DMS 273 treated with DMSO at 0.1 percent for 48 hours (cell line): ENCODE results near the gene EFCAB5.
"Not testable (repeated sequence)": the region's sequence is repeated elsewhere in the genome, so short reads cannot be mapped to it uniquely, and the experiment has no call there.

Experiments used
- DNase-seq: peaks from one replicate; lab custom pipeline; 2025; lab: John Stamatoyannopoulos, UW

Gene EFCAB5

DNA sequence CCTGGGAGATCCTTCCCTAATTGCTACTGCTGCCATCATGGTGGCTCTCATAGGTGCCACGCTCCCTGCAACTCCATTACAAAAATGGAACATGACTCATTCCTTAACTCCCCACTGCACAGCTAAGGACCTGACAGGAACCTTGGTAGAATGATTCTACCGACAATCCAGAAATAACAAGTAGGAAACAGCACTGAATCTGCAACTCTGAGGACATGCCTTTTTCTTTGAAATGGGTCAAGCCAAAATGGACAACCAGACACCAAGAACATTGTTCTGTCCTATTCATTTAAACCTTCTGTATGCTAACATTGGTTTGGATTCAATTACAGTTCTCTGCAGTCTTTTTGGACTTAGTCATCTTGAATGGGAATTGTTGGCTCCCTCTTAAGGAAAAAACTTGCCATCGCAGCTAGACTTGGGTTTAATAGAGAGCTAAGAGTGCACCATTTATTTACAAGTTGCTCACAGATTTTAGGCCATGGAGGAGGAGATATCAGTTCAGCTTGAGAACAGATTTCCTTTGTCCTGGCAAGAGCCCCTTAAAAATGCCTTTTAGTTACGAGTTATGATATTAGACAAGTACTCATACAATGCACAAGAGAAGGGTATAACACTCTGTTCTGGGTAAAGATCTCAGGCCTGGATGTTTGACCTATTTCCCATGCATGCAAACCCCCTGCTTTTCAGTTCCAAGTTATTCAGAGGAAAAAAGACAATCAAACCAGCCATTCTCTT lies 154.2 kb downstream of the EFCAB5 start:
- DNase-seq, result peak; percentile 37

DNA sequence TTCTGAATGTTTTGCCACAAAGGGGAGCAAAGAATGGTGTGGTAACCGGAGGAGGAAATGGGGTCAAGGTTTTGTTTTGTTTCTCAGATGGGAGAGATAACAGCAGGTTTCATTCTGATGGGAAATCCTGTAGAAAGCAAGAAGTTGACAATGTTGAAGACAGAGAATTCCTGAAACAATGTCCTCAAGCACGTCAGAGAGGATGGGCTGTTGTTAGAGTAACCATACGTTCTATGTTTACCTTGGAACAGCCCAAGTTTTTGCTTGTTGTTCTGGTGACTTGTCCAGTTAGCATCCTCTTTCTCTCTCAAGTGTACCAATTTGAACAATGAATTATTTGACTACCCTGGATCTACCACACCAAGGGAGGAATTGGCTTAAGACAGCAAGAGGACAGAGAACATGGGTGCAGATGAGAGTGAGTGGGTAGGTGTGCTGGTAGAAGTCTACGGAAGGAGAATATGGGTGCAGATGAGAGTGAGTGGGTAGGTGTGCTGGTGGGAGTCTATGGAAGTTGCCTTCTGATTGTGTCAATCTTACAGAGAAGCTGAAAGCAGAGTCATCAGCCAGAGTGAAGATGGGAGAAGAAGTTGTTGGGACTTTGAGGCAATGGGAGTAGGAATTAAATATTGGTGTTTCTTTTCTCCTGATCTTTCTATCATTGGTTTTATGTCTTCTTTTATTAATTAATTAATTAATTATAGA lies 160.4 kb downstream of the EFCAB5 start:
- DNase-seq, result no peak

DNA sequence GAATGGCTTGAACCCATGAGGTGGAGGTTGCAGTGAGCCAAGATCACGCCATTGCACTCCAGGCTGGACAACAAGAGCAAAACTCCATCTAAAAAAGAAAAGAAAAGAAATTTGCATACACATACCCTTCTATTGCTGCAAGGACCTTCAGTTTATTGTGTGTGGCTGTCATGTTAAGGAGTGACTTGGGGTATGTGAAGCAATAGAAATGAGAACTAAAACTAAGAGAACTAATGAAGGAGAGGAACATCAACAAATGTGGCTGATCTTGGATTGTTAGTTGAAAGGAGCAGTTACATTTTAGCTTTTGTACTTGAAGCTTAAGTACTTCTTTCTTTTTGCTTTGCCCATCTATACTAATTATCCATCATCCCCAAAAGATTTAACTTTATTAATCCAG lies 162.5 kb downstream of the EFCAB5 start:
- no peak for DNase-seq

DNA sequence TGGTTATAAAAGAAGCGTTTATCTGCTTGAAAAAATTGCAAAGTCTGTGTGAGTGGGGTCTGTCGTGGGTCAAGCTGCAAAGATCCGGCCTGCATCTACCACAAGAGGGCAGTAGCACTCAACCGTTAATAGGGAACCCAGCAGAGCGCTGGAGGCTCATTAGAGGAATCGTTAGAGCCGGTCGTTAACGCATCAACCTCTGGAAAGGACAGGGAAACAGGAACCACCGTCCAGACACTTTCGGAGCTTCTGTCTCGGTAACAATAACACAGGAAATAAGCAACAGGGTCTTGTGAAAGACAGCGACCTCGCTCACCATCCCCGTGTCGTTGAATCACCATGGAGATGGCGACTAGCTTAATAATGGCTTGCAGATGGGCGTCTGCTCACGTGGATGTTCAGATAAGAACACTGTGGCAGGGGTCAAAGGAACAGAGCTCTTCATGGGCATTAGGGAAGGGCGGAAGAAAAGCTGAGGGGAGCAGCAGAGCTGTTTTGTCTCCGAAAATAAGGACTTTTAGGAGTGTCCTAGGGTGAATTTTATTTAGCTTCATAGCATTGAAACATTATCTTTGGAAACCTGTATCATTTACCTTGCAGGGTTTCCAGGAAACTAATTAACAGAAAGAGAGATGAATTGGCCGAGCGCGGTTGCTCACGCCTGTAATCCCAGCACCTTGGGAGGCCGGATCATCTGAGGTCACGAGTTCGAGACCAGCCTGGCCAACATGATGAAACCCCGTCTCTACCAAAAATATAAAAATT lies 163.3 kb downstream of the EFCAB5 start:
- DNase-seq, result peak; percentile 49

DNA sequence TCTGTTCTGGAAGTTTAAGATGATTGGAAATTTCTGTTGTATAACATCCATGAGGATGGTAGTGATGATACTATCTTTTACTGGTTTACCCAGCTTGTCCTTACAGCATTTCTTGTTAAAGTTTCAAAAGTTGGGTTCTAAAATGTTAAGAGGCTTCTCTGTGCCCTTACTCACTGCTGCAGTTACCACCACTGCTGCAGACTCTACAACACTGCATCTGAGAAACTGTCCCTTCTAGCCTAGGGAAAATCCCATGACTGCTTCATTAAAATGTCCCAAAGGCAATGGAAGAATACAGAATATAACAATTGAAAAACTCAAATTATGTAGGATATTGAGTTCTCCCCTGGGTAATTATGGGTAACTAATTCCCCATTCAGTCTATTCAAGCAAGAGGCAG lies 171.4 kb downstream of the EFCAB5 start:
- no peak for DNase-seq

DNA sequence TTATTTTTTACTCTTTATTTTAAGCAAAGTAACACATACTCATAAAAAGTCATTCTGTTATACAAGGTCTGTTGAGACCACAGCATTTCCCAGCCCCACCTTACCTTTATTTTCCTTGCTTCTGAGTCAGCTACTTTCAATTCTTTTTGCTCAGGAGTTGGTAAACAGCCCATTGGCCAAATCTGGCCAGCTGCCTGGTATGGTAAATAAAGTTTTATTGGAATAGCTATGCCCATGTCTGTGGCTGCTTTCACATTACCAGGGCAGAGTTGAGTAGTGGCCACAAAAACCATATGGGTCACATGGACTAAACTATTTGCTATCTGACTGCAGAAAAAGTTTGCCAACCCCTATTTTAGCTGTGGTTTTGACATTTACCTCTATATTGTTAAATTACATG lies 171.8 kb downstream of the EFCAB5 start:
- DNase-seq, result no peak

DNA sequence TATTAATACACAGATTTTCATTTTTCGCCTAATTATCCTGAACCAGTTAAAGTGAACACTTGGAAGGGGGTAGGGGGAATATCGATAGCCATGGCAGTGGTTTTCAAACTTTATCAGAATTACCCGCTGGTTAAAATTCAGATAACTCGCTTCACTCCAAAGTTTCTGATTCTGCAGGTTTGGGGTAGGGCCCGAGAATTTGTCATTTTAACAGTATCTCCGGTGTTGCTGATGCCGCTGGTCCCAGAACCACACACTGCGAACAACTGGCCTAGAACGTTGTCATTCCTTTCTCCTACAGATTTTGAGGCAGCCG lies 174.9 kb downstream of the EFCAB5 start:
- DNase-seq, result no peak

DNA sequence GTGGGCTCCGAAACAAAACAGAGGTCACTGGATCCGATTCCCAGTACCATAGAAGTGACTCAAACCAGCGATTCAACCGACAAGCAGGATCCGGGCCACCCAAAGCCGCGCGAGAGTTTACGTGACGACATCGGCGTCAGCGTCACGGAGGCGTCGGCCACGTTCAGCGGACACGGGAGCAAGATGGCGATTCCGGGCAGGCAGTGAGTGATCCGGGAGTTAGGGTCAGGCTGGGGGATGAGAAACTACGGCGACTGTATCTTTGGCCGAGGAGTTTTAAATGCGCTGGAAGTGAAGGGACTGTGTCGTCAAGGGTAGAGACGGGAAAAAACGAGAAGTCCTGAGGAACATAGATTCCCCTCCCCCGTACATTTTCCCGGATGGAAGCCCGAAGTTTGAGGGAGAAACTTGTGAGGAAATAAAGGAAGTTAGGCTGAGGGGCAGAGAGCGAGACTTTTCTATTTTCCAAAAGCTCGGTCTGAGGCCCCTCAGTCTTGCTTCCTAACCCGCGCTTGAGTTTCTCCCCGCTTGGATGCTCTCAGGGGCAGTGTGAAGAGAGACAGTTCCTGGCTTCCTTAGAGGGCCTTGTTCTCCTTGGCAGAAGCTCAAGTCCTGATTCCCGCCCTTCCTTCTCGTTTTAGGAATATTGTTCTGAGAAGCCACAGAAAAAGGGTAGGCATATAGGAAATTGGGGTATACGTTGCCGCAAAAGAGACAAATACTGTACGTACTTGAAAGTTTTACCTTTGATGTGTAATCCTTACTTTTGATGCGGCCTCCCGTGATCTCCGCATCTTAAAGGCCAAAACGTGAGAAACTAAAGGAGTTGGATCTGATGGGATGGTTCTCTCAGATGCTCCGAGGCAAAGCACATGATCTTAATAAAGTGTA lies 175.5 kb downstream of the EFCAB5 start, which contains the start of gene NSRP1:
TSS of gene NSRP1 (plus strand) at position 156 of the 891 bp plus-strand sequence. CDS start at position 184, 28 bp downstream.
- DNase-seq, result peak; percentile 83

DNA sequence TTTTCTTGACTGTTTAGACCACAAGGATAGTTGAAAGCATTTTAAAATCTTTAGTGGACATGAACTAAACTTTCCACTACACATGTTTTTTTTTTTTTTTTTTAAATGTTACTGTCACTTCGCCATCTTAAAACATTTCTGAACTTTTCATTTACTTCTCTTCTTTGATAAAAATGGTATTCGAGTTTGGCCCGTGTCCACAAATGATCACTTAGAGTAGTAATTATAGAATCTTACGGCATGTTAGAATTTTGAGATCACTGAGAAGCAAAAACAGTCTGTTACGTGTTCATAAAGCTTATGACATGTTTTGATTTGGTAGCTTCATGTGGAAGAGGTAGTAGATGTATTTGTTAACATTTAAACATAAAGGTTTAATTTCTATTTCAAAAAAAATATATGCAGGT lies 176.2 kb downstream of the EFCAB5 start:
- DNase-seq, result no peak

DNA sequence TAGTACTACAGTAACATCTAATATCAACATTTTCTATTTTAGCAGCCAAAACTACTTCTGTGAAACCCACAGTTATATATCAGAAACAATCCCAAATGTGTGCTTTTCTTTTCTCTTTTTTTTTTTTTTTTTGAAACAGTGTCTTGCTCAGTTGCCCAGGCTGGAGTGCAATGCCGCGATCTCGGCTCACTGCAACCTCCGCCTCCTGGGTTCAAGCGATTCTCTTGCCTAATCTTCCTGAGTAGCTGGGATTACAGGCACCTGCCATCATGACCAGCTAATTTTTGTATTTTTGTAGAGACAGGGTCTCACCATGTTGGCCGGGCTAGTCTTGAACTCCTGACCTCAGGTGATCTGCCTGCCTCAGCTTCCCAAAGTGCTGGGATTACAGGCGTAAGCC lies 177.2 kb downstream of the EFCAB5 start:
- DNase-seq, result not testable (repeated sequence)

DNA sequence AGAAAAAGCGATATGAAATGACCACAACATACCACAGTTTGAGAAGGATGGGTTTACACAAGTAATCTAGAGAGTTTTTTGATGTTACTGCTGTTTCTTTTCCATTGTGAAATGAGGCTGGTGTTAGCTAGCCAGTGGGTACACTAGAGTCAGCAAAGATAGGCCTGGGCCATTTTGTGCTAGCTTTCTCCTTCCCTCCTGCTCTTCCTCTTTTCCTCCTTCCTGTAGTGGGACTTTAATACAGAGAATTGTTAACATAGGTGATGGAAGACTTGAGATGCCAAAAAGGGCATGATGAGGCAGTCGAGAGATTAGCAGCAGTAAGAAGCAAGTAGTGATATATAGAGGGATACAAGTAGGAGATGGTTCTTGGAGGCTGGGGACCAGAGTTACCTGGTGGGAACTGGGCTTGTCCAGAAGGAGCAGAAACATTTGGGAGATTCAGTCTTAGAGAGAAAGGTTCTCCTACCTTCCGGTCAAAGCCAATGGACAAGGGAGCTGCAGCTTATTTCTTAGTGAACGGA lies 182.9 kb downstream of the EFCAB5 start:
- DNase-seq, result no peak

DNA sequence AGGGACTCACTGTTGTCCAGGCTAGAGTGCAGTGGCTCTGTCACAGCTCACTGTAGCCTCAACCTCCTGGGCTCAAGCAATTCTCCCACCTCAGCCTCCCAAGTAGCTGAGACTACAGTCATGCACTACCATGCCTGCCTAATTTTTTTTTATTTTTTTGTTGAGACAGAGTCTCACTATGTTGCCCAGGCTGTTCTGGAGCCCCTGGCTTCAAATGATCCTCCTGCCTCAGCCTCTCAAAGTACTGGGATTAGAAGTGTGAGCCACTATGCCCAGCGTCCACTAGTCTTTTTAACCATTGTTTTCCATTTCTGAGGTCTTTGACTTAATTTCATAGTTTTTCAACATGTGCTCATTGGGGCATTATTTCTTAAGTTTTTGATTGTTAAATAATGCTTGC lies 188.7 kb downstream of the EFCAB5 start:
- no peak for DNase-seq

DNA sequence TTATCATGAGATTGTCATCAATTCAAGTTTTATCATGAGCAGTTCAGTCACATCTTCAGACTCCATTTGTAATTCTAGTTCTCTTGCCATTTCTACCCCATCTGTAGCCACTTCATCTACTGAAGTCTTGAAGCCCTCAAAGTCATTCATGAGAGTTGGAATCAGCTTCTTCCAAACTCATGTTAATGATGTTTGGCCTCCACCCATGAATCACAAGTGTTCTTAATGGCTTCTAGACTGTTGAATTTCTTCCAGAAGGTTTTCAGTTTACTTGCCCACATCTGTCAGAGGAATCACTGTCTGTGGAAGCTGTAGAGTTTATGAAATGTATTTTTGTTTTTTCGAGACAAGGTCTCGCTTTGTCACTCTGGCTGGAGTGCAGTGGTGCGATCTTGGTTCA lies 191.2 kb downstream of the EFCAB5 start:
- no peak for DNase-seq

DNA sequence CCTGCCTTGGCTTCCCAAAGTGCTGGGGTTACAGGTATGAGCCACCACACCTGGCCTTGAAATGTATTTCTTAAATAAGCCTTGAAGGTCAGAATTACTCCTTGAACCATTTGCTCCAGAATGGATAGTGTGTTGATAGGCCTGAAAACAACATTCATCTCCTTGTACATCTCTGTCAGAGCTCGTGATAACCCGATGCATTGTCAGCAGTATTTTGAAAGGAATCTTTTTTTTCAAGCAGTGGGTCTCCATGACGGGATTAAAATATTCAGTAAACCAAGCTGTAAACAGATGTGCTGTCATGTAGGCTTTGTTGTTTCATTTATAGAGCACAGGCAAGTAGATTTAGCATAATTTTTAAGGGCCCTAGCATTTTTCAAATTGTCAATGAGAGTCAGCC lies 191.8 kb downstream of the EFCAB5 start:
- DNase-seq, result no peak

DNA sequence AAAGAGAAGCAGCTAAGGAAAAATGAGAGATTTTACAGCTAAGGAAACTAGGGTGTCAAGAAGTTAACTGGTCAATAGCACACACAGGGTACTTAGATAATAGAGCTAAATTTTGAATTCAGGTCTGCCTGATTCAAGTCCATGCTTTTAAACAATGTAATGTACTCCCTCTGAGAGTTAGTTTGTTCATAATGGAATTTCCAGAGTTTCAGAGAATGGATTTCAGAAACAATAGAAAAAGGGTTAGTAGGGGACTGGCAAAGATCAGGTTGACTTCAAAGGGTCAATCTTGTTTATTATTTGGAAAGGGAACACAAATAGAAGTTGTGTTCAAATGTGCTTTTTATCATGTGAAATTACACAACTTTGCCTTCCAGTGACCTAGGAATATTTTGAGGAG lies 193.1 kb downstream of the EFCAB5 start:
- DNase-seq, result no peak

DNA sequence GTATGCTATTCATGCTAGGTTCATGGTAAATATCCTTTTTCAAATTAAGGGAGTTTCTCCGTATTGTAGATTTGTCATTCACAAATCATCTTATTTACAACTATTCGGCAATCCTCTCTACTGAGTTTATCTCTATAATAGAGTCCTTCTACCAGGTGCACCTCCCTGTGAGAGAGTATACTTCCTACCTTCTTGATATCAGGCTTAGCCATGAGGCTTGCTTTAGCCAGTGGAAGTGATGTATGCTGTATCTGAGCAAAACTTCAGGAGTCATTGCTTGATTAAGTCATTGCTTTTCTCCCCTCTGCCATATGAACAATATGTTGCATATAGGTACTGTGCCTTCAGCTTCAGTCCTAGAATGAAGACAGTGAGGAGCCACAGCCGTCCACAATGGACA lies 195.7 kb downstream of the EFCAB5 start:
- DNase-seq, result no peak

DNA sequence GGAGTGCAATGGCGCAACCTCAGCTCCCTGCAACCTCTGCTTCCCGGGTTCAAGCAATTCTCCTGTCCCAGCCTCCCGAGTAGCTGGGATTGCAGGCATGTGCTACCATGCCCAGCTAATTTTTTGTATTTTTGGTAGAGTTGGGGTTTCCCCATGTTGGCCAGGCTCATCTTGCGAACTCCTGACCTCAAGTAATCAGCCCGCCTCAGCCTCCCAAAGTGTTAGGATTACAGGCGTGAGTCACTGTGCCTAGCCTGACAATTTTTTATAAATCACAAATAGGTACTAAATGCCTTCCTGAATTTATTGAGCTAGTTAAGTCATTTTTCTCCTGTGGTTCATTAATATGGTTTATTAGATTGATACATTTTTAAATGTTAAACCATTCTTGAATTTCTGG lies 206.4 kb downstream of the EFCAB5 start:
- not testable (repeated sequence) for DNase-seq

DNA sequence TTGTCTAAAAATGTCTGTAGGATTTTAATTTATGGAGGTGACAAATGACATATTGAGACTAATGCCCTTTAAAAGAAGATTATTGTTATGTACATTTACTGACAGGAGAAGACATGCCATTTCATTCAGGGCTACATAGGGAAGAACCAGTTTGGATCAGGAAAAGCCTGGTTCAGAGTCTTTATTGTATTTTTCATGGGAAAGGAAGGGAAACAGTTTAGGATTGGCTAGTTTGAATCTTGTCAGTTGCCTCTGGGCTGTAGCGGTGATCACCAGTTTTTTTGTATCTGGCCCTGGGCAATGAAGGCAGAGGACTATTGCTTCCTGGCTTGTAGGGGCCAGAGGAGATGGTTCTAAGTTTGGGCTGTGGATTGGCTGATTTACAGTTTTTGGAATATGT lies 206.9 kb downstream of the EFCAB5 start:
- no peak for DNase-seq

DNA sequence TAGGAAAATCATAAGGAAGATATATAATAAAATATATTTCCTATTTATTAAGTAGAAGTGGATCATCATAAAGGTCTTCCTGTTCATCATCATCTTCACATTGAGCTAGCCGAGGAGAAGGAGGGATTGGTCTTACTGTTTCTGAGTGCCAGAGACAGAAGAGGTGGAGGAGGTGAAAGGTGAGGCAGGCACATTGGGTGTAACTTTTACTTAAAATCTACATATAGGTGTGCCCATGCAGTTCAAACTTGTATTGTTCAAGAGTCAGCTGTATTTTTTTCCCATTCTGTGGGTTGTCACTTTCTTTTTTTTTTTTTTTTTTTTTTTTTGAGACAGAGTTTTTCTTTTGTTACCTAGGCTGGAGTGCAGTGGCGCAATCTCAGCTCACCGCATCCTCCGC lies 210.0 kb downstream of the EFCAB5 start:
- no peak for DNase-seq

DNA sequence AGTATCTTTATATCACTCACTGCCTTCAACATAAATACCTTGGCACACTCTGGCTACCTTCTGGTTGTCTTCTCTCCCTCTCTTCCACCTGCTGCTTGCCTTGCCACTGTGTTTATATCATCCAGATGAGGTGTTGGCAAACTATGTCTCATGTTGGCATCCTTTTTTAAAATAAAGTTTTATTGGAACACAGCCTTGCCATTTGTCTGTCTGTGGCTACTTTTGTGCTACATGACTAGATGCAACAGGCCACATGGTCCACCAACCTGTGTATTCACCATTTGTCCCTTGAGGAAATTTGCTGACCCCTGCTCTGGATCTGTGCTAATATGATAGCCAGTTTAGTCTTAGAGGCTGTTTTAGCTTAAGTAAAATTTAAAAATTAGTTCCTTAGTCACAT lies 212.0 kb downstream of the EFCAB5 start:
- DNase-seq, result no peak

DNA sequence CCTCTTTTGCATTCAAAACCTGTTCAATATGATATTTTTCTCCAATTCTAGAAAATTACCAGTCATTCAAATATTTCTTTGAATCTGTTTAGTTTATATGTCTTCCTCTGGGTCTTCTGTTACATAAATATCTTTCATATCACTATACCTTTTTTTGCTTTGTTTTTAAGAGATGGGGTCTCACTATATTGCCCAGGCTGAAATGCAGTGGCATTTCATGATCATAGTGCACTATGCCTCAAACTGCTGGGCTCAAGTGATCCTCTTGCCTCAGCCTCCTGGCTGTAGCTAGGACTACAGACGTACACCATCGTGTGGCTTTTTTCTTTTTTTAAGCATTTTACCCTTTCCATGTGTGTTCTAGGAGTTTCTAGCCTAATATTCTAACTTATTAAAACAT lies 214.0 kb downstream of the EFCAB5 start:
- DNase-seq, result no peak
